Esophagus muscularis mucosa (tissue), 4 donors: Measurements from ENCODE around the gene ATP2B2. TPM values are rescaled to one million over a fixed set of nuclear protein-coding genes. Genes with fewer than 3 reads are reported as not detected.

ENCODE experiments used
- DNase-seq: peaks from one replicate; pipeline ENCODE4 v3.0.0-alpha.2; 2017; ENCODE audit errors: extremely low spot score
- H3K27ac ChIP-seq, 4 donors: fragments of 200-600 bp; sonication (generic); replicated peaks in 1 of 4; 1 replicate in 3 of 4; 2 replicates in 1 of 4; pipeline ENCODE4 v1.5.1; 2016 to 2019; ENCODE audit warnings: mild to moderate bottlenecking in 1 of 4
- H3K27me3 ChIP-seq, 4 donors: fragments of 200-600 bp; sonication (generic); one replicate each; pipeline versions ENCODE4 v1.5.1 to v1.6.0; 2016 to 2019
- H3K36me3 ChIP-seq, 4 donors: fragments of 200-600 bp; sonication (generic); one replicate each; pipeline ENCODE4 v1.5.1; 2016 to 2019
- H3K4me1 ChIP-seq, 4 donors: fragments of 200-600 bp; sonication (generic); one replicate each; pipeline ENCODE4 v1.5.1; 2016 to 2019
- H3K4me3 ChIP-seq, 4 donors: fragments of 200-600 bp; sonication (generic); 1 replicate in 2 of 4; 2 replicates in 2 of 4; pipeline ENCODE4 v1.5.1; 2016 to 2019; ENCODE audit warnings: mild to moderate bottlenecking in 4 of 4, moderate library complexity in 1 of 4
- H3K9me3 ChIP-seq, 4 donors: fragments of 200-600 bp; sonication (generic); 1 replicate in 3 of 4; 2 replicates in 1 of 4; pipeline ENCODE4 v1.5.1; 2016 to 2019
- CTCF ChIP-seq, 3 experiments: fragments of 200-600 bp in 2 of 3; fragments of 450-650 bp in 1 of 3; sonication (generic) in 2 of 3; IDR thresholded peaks; one replicate each; pipeline ENCODE4 v1.5.1; 2017 to 2019; ENCODE audit warnings: antibody characterized with exemption in 3 of 3, mild to moderate bottlenecking in 2 of 3, moderate library complexity in 1 of 3
- EP300 ChIP-seq: sonication (generic); formaldehyde crosslinking; IDR thresholded peaks from one replicate; pipeline ENCODE4 v1.6.1; 2017; ENCODE audit warnings: antibody characterized with exemption
- POLR2A ChIP-seq: fragments of 450-650 bp; IDR thresholded peaks from one replicate; pipeline ENCODE4 v1.6.1; 2017; ENCODE audit warnings: antibody characterized with exemption, moderate library complexity, mild to moderate bottlenecking, low read depth
- POLR2AphosphoS5 ChIP-seq, 2 donors: sonication (generic); formaldehyde crosslinking; IDR thresholded peaks; one replicate each; pipeline ENCODE4 v1.6.1; 2017; ENCODE audit warnings: antibody characterized with exemption in 2 of 2
- WGBS: methylation state at CpG from one replicate; pipeline ENCODE4 v1.1.5; 2018; 5-methylcytosine and 5-hydroxymethylcytosine counted together
- intact Hi-C: fragments of 100-400 bp; cut with DNase I; formaldehyde crosslinking; loops from one replicate; pipeline ENCODE4 v1.15.1; 2023
- total RNA-seq, 4 donors: library from RNA; depleted of rRNA; stranded (reverse); fragments of >200 nt; gene quantifications; one replicate each; pipeline versions ENCODE4 v1.1.0 to v1.2.1, GENCODE V29; 2016

The ATP2B2 gene
- total RNA-seq, 4 donors from 2014 or later = under 0.01 to 0.75 (median 0.39) TPM

GRCh38 chr3:10343526-10343925, 161.9 kb downstream of the ATP2B2 start:
- Histone ChIP-seq H3K27ac (no peak overlapping the region), H3K4me3 (no peak overlapping the region), H3K4me1 (peaks cover 0 to 8% (median 0%) of the 10 kb centered on the region in 4 donors), H3K9me3 (no peaks in the 10 kb centered on the region), H3K36me3 (no peaks in the 10 kb centered on the region), H3K27me3 (peaks cover 0 to 11% (median 0%) of the 10 kb centered on the region in 4 donors)
- WGBS = 61% methylated on average over 11 of the region's 11 CpGs
- intact Hi-C loops = no loop called here
- no peak for DNase-seq
- no peak for TF ChIP-seq CTCF (IDR thresholded peaks at IDR 0.05)
- no peak for TF ChIP-seq POLR2AphosphoS5 (IDR thresholded peaks at IDR 0.05)
- TF ChIP-seq POLR2A = no peak
- no peak for TF ChIP-seq EP300

- DNase-seq = no peak
- intact Hi-C loops = no loop called here
- no peak overlapping the region for H3K27ac ChIP-seq
- no peaks in the 10 kb centered on the region for H3K36me3 ChIP-seq
- H3K27me3 ChIP-seq = peaks cover 0 to 11% (median 0%) of the 10 kb centered on the region in 4 donors
- peaks cover 0 to 8% (median 0%) of the 10 kb centered on the region in 4 donors for H3K4me1 ChIP-seq
- no peak overlapping the region for H3K4me3 ChIP-seq
- WGBS = no CpG with 5 or more reads among the region's 14 CpGs
- no peaks in the 10 kb centered on the region for H3K9me3 ChIP-seq
- no peak for TF ChIP-seq EP300
- no peak for TF ChIP-seq CTCF (IDR thresholded peaks at IDR 0.05)
- no peak for TF ChIP-seq POLR2AphosphoS5 (IDR thresholded peaks at IDR 0.05)
- no peak for TF ChIP-seq POLR2A
These were observed 162.6 kb downstream of the ATP2B2 start for GRCh38 chr3:10342781-10343180.

GRCh38 chr3:10341901-10342398, 163.4 kb downstream of the ATP2B2 start:
- Histone ChIP-seq H3K27ac (no peak overlapping the region), H3K9me3 (no peaks in the 10 kb centered on the region), H3K4me1 (peaks cover 0 to 8% (median 0%) of the 10 kb centered on the region in 4 donors), H3K27me3 (peaks cover 0 to 16% (median 0%) of the 10 kb centered on the region in 4 donors), H3K4me3 (no peak overlapping the region), H3K36me3 (no peaks in the 10 kb centered on the region)
- TF ChIP-seq POLR2AphosphoS5 (IDR thresholded peaks at IDR 0.05) = no peak
- no peak for TF ChIP-seq POLR2A
- TF ChIP-seq CTCF (IDR thresholded peaks at IDR 0.05) = no peak
- TF ChIP-seq EP300 = no peak
- intact Hi-C loops = no loop called here
- DNase-seq = no peak
- WGBS = 74% methylated on average over 4 of the region's 7 CpGs

GRCh38 chr3:10340476-10340875, 164.9 kb downstream of the ATP2B2 start:
- Histone ChIP-seq H3K4me1 (peaks cover 0 to 8% (median 0%) of the 10 kb centered on the region in 4 donors), H3K27me3 (peaks cover 0 to 28% (median 0%) of the 10 kb centered on the region in 4 donors), H3K27ac (no peak overlapping the region), H3K36me3 (no peaks in the 10 kb centered on the region), H3K4me3 (no peak overlapping the region), H3K9me3 (no peaks in the 10 kb centered on the region)
- 84% methylated on average over 9 of the region's 18 CpGs for WGBS
- TF ChIP-seq EP300 (no peak), CTCF (IDR thresholded peaks at IDR 0.05) (no peak), POLR2A (no peak), POLR2AphosphoS5 (IDR thresholded peaks at IDR 0.05) (no peak)
- DNase-seq = no peak
- intact Hi-C loops = no loop called here

GRCh38 chr3:10340046-10340445, 165.3 kb downstream of the ATP2B2 start:
- Histone ChIP-seq H3K4me3 (no peak overlapping the region), H3K27ac (no peak overlapping the region), H3K9me3 (no peaks in the 10 kb centered on the region), H3K27me3 (peaks cover 0 to 32% (median 0%) of the 10 kb centered on the region in 4 donors), H3K36me3 (no peaks in the 10 kb centered on the region), H3K4me1 (peaks cover 0 to 8% (median 0%) of the 10 kb centered on the region in 4 donors)
- no peak for DNase-seq
- 52% methylated on average over 4 of the region's 4 CpGs for WGBS
- TF ChIP-seq POLR2AphosphoS5 (IDR thresholded peaks at IDR 0.05) = no peak
- no peak for TF ChIP-seq EP300
- no peak for TF ChIP-seq POLR2A
- TF ChIP-seq CTCF (IDR thresholded peaks at IDR 0.05) = no peak
- intact Hi-C loops = no loop called here
